Thoracic aorta (tissue), 2 donors: ENCODE measurements around the gene GPRC5B. TPM values are rescaled to one million over a fixed set of nuclear protein-coding genes. Genes with fewer than 3 reads are reported as not detected.

Source experiments
- ATAC-seq: fragments of 150-250 bp; one replicate; pipeline ENCODE4 v1.8.0; 2017; ENCODE audit warnings: low read depth; ENCODE audit not compliant: insufficient number of reproducible peaks, low FRiP score
- DNase-seq: peaks from one replicate; pipeline ENCODE4 v3.0.0-alpha.2; 2020; ENCODE audit warnings: low spot score
- H3K27ac ChIP-seq, 2 donors: fragments of 200-600 bp; sonication (generic); 1 replicate in 1 of 2; 2 replicates in 1 of 2; pipeline ENCODE4 v1.5.1; 2016; ENCODE audit warnings: mild to moderate bottlenecking in 2 of 2, moderate library complexity in 2 of 2
- H3K27me3 ChIP-seq: fragments of 200-600 bp; sonication (generic); replicated peaks from 2 replicates; pipeline ENCODE4 v1.6.0; 2016; ENCODE audit warnings: mild to moderate bottlenecking; ENCODE audit not compliant: insufficient read depth
- H3K36me3 ChIP-seq: fragments of 200-600 bp; sonication (generic); one replicate; pipeline ENCODE4 v1.5.1; 2016
- H3K4me1 ChIP-seq, 2 donors: fragments of 200-600 bp; sonication (generic); 1 replicate in 1 of 2; 2 replicates in 1 of 2; pipeline versions ENCODE4 v1.5.1 to v1.6.0; 2016; ENCODE audit warnings: low read depth in 2 of 2, mild to moderate bottlenecking in 1 of 2; ENCODE audit not compliant: control insufficient read depth in 1 of 2
- H3K4me3 ChIP-seq: fragments of 200-600 bp; sonication (generic); 2 replicates; pipeline ENCODE4 v1.5.1; 2016; ENCODE audit warnings: mild to moderate bottlenecking
- H3K9me3 ChIP-seq: fragments of 200-600 bp; sonication (generic); 2 replicates; pipeline ENCODE4 v1.5.1; 2016
- total RNA-seq, 2 donors: library from RNA; depleted of rRNA; stranded (reverse); fragments of >200 nt; gene quantifications; one replicate each; pipeline versions ENCODE4 v1.1.0 to v1.2.3, GENCODE V29; 2016
- TF ChIP-seq, protein P1 (sequence below): fragments of 200-600 bp; sonication (generic); IDR thresholded peaks from one replicate; pipeline ENCODE4 v1.5.1; 2019; ENCODE audit warnings: antibody characterized with exemption

The GPRC5B gene
- total RNA-seq, 2 donors from 2014 or later: 9.6 to 16.1 TPM

DNA sequence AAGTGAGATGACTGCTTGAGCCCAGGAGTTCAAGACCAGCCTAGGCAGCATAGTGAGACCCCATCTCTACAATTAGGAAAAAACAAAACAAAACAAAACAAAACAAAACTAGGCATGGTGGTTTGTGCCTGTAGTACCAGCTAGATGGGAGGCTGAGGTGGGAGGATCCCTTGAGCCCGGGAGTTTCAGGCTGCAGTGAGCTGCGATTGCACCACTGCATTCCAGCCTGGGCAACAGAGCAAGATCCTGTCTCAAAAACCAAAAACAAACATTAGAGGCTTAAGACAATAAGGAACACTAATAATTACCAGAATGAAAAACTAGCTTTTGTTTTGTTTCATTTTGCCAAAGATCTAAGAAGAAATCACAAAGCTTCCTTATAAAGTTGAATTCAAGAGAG, 69.2 kb downstream of the GPRC5B start:
- DNase-seq: no peak
- no peak for ATAC-seq
- TF ChIP-seq, protein P1, sequence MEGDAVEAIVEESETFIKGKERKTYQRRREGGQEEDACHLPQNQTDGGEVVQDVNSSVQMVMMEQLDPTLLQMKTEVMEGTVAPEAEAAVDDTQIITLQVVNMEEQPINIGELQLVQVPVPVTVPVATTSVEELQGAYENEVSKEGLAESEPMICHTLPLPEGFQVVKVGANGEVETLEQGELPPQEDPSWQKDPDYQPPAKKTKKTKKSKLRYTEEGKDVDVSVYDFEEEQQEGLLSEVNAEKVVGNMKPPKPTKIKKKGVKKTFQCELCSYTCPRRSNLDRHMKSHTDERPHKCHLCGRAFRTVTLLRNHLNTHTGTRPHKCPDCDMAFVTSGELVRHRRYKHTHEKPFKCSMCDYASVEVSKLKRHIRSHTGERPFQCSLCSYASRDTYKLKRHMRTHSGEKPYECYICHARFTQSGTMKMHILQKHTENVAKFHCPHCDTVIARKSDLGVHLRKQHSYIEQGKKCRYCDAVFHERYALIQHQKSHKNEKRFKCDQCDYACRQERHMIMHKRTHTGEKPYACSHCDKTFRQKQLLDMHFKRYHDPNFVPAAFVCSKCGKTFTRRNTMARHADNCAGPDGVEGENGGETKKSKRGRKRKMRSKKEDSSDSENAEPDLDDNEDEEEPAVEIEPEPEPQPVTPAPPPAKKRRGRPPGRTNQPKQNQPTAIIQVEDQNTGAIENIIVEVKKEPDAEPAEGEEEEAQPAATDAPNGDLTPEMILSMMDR: no peak
- H3K4me3 ChIP-seq: no peak overlapping the region
- H3K4me1 ChIP-seq: no peaks in the 10 kb centered on the region
- H3K9me3 ChIP-seq: no peaks in the 10 kb centered on the region
- H3K27me3 ChIP-seq: no peaks in the 10 kb centered on the region
- no peaks in the 10 kb centered on the region for H3K36me3 ChIP-seq
- H3K27ac ChIP-seq: no peak overlapping the region

DNA sequence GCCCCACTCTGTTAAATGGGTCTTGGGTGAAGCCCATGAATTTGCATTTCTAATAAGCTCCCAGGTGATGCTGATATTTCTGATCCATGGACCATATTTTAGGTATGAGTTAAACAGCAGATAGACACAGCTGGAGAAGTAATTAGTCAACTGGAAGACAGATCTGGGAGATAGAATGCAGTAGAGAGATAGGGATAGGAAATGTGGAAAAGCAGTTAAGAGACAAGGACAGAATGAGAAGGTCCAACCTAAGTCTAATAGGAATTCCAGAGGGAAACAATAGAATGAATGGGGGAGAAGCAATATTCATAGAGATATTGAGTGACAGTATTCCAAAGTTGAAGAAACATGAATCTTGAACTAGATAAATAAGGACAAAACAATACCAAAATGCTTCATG, 71.7 kb downstream of the GPRC5B start:
- Histone ChIP-seq H3K4me1 (peaks cover 8 to 10% of the 10 kb centered on the region in 2 donors), H3K27me3 (no peaks in the 10 kb centered on the region), H3K9me3 (no peaks in the 10 kb centered on the region), H3K4me3 (no peak overlapping the region), H3K27ac (no peak overlapping the region), H3K36me3 (no peaks in the 10 kb centered on the region)
- TF ChIP-seq, protein P1: no peak
- ATAC-seq: no peak
- DNase-seq: no peak

DNA sequence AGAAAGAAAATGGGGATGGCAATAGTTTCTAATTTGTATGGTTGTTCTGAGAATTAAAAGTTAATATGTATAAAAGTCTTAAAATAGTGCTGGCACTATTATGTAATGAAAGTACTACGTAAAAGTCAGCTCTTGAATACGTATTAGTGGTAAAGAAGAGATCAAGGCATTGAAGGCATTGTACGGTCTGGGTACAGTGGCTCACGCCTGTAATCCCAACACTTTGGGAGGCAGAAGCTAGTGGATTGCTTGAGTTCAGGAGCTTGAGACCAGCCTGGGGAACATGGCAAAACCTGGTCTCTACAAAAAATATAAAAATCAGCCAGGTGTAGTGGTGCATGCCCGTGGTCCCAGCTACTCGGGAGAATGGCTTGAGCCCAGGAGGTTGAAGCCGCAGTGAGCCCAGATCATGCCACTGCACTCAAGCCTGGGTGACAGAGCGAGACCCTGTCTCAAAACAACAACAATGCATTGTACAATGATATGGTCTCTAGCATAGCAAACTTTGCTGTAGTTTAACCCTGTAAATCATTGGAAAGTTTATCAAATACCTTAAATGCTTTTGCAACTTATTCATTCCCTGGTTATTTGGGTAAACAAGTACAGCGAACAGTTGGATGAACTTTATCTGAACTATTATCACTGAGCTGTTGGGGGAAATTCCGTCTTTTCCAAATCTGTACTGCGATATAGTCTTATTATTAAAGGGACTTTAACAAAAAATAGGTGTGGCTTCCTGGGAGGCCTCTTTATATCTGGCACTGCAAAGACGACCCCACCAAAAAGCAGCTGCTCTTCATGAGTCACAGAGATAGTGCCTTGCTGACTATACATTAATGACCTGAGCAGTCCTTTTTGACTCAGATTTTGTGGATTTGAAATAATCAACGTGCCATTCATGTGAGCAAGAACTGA, 73.6 kb downstream of the GPRC5B start:
- Histone ChIP-seq H3K27ac (no peak overlapping the region), H3K9me3 (no peaks in the 10 kb centered on the region), H3K27me3 (no peaks in the 10 kb centered on the region), H3K4me3 (no peak overlapping the region), H3K36me3 (no peaks in the 10 kb centered on the region), H3K4me1 (peaks cover 11 to 20% of the 10 kb centered on the region in 2 donors)
- ATAC-seq: no peak
- TF ChIP-seq, protein P1: no peak
- DNase-seq: no peak

DNA sequence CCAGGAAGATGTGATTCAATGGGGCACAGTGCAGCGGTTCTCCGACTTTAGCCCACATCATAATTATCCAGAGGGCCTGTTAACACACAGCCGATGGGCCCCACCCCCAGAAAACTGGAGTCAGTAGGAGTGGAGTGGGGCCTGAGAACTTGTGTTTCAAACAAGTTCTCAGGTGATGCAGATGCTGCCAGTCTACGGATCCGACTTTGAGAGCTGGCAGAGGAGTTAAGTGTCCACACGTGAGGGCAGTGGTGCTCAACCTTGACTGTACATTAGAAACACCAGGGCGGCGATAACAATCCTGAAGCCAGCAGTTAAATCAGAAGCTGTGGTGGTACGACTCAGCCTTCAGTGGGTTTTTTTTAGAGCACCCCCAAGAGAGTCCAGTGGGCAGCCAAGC, 75.0 kb downstream of the GPRC5B start:
- TF ChIP-seq, protein P1: no peak
- H3K4me3 ChIP-seq: no peak overlapping the region
- DNase-seq: no peak
- H3K9me3 ChIP-seq: no peaks in the 10 kb centered on the region
- no peak overlapping the region for H3K27ac ChIP-seq
- H3K36me3 ChIP-seq: no peaks in the 10 kb centered on the region
- H3K27me3 ChIP-seq: no peaks in the 10 kb centered on the region
- ATAC-seq: no peak
- H3K4me1 ChIP-seq: peaks cover 11 to 20% of the 10 kb centered on the region in 2 donors

DNA sequence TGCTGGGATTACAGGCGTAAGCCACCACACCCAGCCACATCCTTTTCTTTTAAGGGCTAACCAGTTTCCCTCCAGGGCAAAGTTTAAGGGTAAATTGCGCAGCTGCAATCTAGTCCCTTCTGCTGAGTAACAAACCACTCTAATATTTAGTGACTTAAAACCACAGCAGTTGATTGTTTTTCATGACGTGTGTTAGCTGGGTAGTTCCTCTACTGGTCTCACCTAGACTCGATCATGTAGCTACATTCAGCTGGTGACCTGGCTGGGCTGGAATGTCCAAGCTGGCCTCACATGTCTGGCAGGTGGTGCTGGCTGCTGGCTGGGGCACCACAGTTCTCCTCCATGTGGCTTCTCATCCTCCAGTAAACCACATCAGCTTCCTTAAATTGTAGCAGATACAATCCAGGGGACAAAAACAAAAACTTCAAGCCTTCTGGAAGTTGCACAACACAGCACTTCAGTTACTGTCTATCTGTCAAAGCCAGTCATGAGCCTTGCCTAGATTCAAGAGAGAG, 75.5 kb downstream of the GPRC5B start:
- DNase-seq (no peak), ATAC-seq (no peak)
- H3K27ac ChIP-seq: peak overlapping the region in 1 of 2 donors; percentile 49

More for the DNA sequence above, 75.5 kb downstream of the GPRC5B start:
- TF ChIP-seq, protein P1: no peak
- H3K9me3 ChIP-seq: no peaks in the 10 kb centered on the region
- no peaks in the 10 kb centered on the region for H3K36me3 ChIP-seq
- H3K27me3 ChIP-seq: no peaks in the 10 kb centered on the region
- peaks cover 11 to 20% of the 10 kb centered on the region in 2 donors for H3K4me1 ChIP-seq
- no peak overlapping the region for H3K4me3 ChIP-seq
